Measurements from ENCODE around the gene MSI2. TPM values are rescaled to one million over a fixed set of nuclear protein-coding genes. Genes with fewer than 3 reads are reported as not detected.

The MSI2 gene
- total RNA-seq, 2 donors from 2014 or later = 88.3 to 114 TPM

- Mint-ChIP-seq H3K27me3 (ENCODE audit: insufficient read depth) (no peaks in the 10 kb centered on the region), H3K27ac (no peak overlapping the region), H3K9me3 (no peaks in the 10 kb centered on the region), H3K4me1 (peaks cover 14% of the 10 kb centered on the region), H3K4me3 (no peak overlapping the region), H3K36me3 (ENCODE audit: low read depth) (peaks cover 33% of the 10 kb centered on the region)
- H3K27ac ChIP-seq (ENCODE audit: low read depth, low read length) = peak overlapping the region; percentile 22
- no peak for TF ChIP-seq CTCF (conservative IDR thresholded peaks at IDR 0.05)
- no peak overlapping the region for H3K9ac ChIP-seq (ENCODE audit: extremely low read depth, low read length, poor library complexity, severe bottlenecking)
- WGBS, 2 experiments (ENCODE audit: insufficient coverage in 1 of 2, insufficient read length in 1 of 2) = 93% methylated on average over 1 of the region's 1 CpG; no CpG with 5 or more reads in 1 of the 2 experiments
- no peak overlapping the region for H3K4me3 ChIP-seq (ENCODE audit: low read length)
- no peaks in the 10 kb centered on the region for H3K27me3 ChIP-seq (ENCODE audit: control insufficient read depth, insufficient read depth, low read length, poor library complexity, severe bottlenecking)
- H3K4me1 ChIP-seq (ENCODE audit: control insufficient read depth, insufficient read depth, low read length) = peaks cover 5% of the 10 kb centered on the region
- H3K36me3 ChIP-seq (ENCODE audit: control insufficient read depth, insufficient read depth, low read length) = peaks cover 7% of the 10 kb centered on the region
- no peak for DNase-seq
- H3K9me3 ChIP-seq (ENCODE audit: control insufficient read depth, low read length) = no peaks in the 10 kb centered on the region
Observed at GRCh38 chr17:57625511-57625910, 369.2 kb downstream of the MSI2 start.

DNA sequence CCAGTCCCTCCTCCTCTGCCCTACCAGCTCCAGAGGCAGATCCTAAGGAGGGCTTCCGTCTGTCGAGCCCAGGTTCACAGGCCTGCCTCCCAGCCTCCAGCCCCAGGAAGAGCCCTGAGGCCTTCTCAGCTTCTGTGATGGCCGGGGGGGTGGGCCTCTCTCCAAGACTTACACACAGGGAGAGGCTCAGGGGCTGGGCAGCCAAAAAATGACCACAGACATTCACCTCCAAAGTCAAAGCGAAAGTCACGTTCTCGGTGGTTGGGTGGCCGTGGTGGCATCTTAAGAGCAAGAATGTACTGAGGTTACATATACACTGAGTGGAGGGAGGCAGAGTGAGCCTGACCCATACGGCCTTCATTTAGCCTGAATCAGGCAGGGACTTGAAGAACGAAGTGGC lies 369.6 kb downstream of the MSI2 start:
- Mint-ChIP-seq H3K36me3 (ENCODE audit: low read depth) (peaks cover 32% of the 10 kb centered on the region), H3K27me3 (ENCODE audit: insufficient read depth) (no peaks in the 10 kb centered on the region), H3K4me1 (peaks cover 14% of the 10 kb centered on the region), H3K27ac (no peak overlapping the region), H3K9me3 (no peaks in the 10 kb centered on the region), H3K4me3 (no peak overlapping the region)
- 92 to 94% methylated on average over 5 to 9 of the region's 9 CpGs for WGBS, 2 experiments (ENCODE audit: insufficient coverage in 1 of 2, insufficient read length in 1 of 2)
- Histone ChIP-seq H3K27me3 (ENCODE audit: control insufficient read depth, insufficient read depth, low read length, poor library complexity, severe bottlenecking) (no peaks in the 10 kb centered on the region), H3K36me3 (ENCODE audit: control insufficient read depth, insufficient read depth, low read length) (peaks cover 7% of the 10 kb centered on the region), H3K4me3 (ENCODE audit: low read length) (no peak overlapping the region), H3K4me1 (ENCODE audit: control insufficient read depth, insufficient read depth, low read length) (peaks cover 5% of the 10 kb centered on the region), H3K9me3 (ENCODE audit: control insufficient read depth, low read length) (no peaks in the 10 kb centered on the region), H3K27ac (ENCODE audit: low read depth, low read length) (no peak overlapping the region), H3K9ac (ENCODE audit: extremely low read depth, low read length, poor library complexity, severe bottlenecking) (no peak overlapping the region)
- no peak for TF ChIP-seq CTCF (conservative IDR thresholded peaks at IDR 0.05)
- DNase-seq = no peak

- DNase-seq = no peak
- Mint-ChIP-seq H3K27me3 (ENCODE audit: insufficient read depth) (no peaks in the 10 kb centered on the region), H3K4me3 (no peak overlapping the region), H3K4me1 (peaks cover 14% of the 10 kb centered on the region), H3K36me3 (ENCODE audit: low read depth) (peaks cover 36% of the 10 kb centered on the region), H3K27ac (no peak overlapping the region), H3K9me3 (no peaks in the 10 kb centered on the region)
- no peak for TF ChIP-seq CTCF (conservative IDR thresholded peaks at IDR 0.05)
- Histone ChIP-seq H3K27ac (ENCODE audit: low read depth, low read length) (no peak overlapping the region), H3K4me1 (ENCODE audit: control insufficient read depth, insufficient read depth, low read length) (peaks cover 5% of the 10 kb centered on the region), H3K36me3 (ENCODE audit: control insufficient read depth, insufficient read depth, low read length) (peaks cover 11% of the 10 kb centered on the region), H3K27me3 (ENCODE audit: control insufficient read depth, insufficient read depth, low read length, poor library complexity, severe bottlenecking) (no peaks in the 10 kb centered on the region), H3K9ac (ENCODE audit: extremely low read depth, low read length, poor library complexity, severe bottlenecking) (no peak overlapping the region), H3K9me3 (ENCODE audit: control insufficient read depth, low read length) (no peaks in the 10 kb centered on the region), H3K4me3 (ENCODE audit: low read length) (no peak overlapping the region)
- 95 to 96% methylated on average over 10 to 16 of the region's 16 CpGs for WGBS, 2 experiments (ENCODE audit: insufficient coverage in 1 of 2, insufficient read length in 1 of 2)
Observed at GRCh38 chr17:57626520-57627210, 370.3 kb downstream of the MSI2 start.

All from endodermal cell (in vitro differentiated cells).